UCSD-AML1 (cell line): ENCODE results near the gene FMO2.
"Not testable (repeated sequence)": the region's sequence is repeated elsewhere in the genome, so short reads cannot be mapped to it uniquely, and the experiment has no call there.

Source experiments
- DNase-seq: peaks from one replicate; lab custom pipeline; 2025; ENCODE audit not compliant: unreplicated experiment; lab: John Stamatoyannopoulos, UW

Gene FMO2

DNA sequence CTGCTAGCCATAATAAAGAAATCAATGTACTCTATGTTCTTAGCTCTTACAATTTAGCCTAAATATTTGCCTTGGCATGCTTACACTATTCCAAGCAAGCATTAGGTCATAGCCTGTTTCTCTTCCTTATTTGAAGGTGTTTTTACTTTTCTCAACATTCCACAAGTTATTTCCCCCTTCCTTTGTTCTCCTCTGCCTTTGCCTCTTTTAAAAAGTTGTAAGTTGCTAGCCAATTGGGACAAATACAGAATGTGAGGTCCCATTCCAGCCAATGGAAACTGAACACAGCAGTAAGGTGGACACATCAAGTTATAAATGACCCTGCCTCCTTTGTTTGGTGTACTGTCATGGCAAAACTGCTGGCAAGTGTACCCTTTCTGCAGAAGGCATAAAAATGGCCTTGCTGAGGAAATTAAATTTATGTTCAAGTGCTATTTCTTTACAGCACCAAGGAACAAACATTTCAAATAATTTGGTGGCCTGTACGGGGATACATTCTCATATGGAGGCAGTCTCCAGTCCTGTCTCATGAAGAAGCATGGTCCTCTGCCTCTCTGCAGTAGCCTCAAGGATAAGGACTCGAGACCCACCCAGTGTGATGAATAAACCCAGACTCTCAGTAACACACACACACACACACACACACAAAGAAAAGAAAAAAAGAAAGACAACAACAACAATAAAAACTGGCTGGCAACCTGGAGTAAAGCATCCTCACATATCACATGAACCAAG lies 34.4 kb downstream of the FMO2 start:
- DNase-seq, result no peak

DNA sequence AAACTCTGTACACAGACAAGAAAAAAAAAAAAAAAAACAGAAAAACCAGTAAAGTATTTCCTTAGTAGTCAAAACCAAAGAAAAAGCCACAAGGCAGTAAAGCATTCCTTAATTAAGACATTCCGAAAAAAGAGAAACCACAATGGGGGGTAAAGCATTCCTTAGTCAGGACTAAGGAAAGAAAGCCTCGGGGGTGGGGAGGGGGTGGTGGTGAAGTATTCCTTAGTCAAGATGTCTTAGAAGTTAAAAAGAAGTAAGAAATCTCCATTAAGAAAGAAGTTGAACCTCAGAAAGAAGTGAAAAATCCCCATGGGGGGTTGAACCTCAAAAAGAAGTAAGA lies 35.0 kb downstream of the FMO2 start:
- no peak for DNase-seq

DNA sequence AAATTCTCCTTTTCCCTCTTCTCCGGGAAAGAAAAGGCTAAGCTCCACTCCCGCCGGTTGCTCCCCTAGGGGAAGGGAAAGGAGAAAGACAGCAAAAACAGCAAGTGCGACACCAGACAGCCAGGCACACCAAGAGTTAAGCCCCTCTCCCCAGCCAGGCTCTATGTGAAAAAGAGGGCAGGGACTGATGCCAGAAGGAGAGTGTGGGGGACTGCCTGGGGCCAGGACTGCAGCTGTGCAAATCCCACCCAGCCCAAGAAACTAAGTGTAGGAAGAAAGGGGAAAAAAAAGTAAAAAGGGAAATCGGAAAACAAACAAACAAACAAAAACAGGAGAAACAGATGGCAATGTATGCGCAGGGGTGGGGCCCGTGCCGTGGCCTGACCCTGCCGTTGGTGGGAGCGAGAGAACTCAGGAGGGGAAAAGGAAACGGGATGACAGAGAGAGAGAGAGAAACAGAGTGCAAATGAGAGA lies 35.5 kb downstream of the FMO2 start:
- DNase-seq, result no peak

DNA sequence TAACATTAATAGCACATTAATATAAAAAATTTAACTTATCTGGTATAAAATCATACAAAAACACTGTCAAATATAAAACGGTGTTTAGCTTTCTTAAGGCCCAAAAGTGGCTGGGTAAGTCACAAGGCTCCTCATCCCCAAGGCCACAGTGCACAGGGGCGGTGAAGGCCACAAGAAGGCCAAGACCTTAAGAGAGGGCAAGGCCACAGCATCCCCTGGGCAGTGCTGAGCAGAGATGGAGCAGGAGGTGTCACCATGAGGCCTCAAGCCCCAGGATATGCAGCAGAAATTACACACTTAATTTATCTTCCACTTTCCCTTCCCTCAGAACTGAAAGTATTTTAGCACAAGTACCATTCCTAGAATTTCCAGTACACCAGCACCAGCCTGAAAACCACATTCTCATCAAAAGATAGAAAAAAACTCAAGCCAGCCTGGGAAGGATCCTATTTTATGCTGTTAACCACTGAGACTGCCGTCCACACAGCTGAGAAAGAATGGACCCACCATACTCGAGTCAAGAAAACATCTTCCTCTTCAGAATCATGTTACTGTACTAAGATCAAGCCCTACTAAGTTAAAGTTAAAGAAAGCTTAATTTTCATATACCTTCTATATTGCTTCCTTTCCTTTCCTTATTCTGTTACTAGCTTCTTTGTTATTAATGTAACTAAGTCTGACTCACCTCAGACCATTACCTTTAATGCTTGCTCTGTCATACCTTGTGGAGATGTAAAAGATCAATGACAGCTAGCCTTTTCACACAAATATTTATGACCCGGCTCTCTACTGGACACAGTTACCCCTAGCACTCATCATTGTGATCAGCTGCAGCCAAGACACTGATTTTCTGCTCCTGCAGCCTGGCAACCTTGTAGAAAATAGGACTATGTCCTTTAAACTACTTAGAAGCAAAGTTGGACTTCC lies 36.8 kb downstream of the FMO2 start:
- no peak for DNase-seq

DNA sequence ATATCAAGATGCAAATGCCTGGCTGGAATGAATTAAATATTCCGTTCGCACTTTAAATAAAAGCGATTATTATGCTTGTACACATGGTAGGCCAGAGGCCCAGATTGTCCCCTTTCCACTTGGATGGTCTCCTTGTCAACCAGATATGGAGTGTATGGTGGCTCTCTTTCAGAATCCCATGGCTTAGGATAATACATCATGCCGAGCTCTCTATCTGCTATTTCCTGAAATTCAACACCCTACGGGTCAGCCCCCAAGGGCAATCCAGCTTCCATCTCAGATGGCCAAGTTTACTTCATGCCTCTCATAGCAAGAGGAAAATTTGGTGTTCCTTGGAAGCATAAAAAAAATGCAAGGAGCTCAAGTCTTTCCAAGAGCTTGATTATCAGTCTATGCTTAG lies 37.8 kb downstream of the FMO2 start:
- no peak for DNase-seq

DNA sequence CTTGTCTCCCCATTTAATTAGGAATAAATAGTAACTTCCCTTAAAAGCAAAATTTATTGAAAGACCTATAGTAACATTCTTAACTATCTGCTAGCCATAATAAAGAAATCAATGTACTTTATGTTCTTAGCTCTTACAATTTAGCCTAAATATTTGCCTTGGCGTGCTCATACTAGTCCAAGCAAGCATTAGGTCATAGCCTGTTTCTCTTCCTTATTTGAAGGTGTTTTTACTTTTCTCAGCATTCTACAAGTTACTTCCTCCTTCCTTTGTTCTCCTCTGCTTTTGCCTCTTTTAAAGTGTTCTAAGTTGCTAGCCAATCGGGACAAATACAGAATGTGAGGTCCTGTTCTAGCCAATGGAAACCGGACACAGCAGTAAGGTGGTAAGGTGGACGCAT lies 39.2 kb downstream of the FMO2 start:
- not testable (repeated sequence) for DNase-seq

DNA sequence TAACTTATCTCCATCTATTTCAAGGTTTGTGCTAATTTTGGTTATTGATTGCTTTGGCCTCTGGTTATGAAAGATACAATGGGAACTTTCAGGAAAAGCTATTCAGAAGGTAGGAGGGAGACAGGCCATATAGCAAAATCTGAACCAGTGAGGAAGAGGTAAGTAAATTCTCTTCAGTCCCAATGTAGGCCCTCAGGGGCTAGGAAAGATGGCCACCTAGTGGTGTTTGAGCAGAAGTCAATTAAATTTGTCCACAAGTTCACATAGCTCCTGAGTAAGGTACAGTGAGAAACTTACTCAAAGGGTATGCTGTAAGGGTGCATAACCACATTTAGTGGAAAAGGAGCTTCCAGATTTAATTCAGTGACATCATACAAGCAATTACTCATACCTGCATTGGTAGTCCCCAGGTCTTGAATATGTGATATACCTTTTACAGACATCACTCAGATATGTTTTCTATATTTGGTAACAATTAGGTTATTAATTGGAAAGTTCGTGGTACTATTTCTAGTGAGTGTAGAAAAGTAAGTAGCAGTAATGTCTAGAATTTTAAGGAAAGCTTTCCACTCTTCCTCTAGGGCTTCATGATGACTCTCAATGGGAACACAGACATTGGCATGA lies 41.8 kb downstream of the FMO2 start:
- no peak for DNase-seq

DNA sequence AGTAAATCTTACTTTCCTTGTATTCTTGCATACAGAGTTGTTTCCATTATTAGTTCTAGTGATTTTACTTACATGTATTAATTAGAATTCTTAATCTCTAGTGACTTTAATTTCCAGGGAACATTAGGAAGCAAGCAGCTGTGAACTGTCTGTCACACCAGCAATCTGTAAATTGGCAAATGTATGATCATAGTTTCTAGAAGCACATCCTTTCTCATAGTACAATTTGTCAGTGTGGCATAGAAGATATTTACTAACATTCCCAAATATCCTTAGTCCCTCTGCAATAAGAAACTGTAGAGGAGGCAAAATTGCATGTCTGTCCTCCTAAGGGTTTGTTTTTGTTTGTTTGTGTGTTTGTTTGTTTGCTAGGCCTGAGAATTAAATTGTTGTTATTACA lies 46.2 kb downstream of the FMO2 start:
- DNase-seq, result no peak

DNA sequence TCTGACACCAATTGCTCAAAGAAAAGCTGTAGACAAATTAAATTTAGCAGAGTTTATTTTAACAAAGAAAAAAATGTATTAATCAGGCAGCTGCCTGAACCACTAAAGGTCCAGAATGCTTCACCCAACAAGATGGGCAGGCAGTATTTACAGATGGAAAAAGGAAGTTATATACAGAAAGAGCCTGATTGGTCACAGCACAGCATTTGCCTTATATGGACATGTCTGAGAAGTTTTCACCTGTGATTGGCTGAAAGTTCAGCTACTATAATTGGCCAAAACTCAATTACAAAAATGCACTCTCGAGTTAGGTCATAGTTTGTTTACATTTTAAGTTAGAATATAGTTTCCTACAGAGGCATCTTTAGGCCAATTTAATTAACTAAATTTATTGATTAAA lies 48.1 kb downstream of the FMO2 start:
- DNase-seq, result no peak

DNA sequence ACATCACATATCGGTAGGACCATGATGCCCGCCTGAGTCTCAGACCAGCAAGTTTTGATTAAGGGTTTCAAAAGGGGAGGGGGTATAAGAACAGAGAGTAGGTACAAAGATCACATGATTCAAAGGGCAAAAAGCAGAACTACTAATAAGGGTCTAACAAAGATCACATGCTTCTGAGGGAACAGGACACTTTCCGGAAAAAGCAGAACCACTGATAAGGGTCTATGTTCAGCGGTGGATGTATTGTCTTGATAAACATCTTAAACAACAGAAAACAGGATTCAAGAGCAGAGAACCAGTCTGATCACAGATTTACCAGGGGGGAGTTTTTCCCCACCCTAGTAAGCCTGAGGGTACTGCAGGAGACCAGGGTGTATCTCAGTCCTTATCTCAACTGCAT lies 51.1 kb downstream of the FMO2 start:
- not testable (repeated sequence) for DNase-seq

DNA sequence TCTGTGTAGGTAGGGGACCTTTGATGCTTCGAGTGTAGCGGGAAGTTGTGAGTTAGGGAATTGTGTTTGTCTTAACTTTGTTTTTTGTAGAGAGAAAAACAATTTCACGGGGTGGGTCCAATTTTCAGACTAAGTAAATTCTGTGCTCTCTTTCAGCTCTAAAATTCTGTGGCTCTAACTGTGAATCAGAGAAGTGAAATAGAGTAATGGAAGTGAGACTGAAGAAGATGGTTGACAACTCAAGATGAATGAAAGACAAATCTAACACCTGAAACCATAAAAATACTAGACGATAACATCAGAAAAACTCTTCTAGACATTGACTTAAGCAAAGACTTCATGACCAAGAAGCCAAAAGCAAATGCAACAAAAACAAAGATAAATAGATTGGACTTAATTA lies 58.8 kb downstream of the FMO2 start:
- no peak for DNase-seq

DNA sequence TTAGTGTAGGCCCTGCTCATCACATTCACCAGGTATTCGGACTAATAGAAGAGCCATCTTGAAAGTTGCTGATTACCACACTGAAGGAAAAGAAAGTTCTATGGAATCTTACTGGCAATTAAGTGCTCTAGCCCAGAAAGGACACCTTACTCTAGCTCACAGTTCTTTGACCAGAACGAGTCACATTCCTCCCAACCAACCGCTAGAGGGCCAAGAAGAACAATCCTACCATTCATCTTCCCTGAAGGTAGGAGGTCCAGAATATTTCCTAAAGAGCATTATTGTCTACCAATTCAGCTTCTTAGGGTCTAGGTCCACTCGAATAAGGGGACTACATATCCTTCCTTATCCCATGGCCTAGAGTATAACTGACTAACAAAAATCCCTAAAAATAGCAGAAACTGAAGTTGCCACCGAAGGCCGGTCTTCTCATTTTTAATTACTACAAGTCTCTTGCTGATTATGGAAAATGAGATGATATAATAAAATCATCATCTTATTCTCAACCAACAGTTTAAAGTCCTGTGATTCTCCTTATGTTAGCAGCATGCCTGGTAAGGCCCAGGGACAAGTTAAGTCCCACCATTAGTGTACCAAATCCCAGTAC lies 60.5 kb downstream of the FMO2 start:
- DNase-seq, result no peak

DNA sequence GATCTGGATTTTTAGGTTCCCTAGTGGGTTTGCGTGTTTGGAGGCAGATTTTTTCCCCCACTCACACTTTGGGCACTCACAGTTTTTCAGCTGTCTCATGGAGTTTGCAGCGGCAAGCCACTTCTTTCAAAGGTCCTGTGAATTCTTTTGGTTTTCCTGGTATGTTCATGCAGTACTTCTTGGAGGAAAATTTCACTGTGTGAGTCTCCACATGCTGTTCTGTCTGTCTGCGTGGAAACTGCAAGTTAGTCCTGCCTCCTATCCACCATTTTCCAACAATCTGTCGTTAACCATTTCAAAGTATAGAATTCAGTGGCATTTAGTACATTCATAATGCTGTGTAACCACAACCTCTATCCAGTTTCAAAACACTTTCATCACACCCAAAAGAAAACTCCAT lies 62.4 kb downstream of the FMO2 start:
- no peak for DNase-seq

DNA sequence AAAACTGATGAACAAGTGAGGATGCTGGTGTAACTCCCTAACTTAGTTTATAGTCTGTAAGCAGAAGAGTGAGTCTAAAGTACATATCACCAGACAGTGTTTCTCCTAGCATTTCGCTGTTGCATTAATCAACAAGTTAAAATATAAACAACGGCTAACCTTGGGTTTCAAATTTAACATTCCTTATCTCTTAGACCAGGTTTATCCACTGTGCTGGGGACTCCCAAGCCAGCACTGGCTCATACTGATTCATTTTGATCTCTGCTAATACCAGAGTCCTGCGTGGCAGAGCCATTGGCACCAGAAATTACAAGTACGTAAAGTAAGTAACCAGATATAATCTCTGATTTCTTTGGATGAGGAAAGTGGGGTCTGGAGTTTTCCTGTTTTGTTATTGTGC lies 63.2 kb downstream of the FMO2 start, which contains the start of gene FMO1:
FMO1 (plus strand) TSS at position 193 of the 400 bp plus-strand sequence. CDS start 9,594 bp downstream, outside the sequence.
- no peak for DNase-seq

DNA sequence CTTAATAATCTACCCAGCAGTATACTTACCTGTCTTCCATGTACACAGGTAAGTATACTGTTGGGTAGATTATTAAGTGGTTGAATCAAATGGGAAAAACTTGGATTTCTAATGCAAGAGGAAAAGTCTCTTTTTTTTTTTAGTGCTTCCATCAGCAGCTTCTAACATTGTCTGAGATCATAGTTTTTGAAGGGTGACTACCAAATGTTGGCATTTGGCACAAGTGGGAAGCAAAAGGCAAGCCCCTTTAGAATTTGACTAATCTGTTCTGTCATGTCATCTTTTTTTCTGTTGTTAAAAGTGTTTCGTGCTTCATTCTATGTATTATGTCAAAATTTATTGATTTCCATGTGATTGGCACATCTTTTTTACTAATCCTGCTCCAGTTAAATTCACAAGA lies 63.7 kb downstream of the FMO2 start:
- DNase-seq, result no peak

DNA sequence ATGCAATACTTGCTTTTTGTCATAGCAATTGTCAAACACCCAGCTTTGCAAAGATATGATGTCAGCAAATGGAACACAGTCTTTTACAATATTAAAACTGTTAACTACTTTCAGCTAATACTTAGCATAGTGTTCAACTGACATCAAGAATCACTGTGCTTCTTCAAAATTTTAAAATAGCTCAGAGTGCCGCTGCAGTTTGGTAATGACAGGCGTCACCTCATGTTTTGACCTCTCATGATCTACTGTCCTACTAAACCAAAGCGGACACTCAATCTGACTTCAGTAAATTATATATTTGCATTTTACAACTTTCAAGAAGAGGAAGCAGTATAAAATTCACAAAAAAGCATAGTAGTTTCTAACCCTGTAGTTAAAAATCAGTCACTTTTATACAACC lies 65.2 kb downstream of the FMO2 start:
- no peak for DNase-seq

DNA sequence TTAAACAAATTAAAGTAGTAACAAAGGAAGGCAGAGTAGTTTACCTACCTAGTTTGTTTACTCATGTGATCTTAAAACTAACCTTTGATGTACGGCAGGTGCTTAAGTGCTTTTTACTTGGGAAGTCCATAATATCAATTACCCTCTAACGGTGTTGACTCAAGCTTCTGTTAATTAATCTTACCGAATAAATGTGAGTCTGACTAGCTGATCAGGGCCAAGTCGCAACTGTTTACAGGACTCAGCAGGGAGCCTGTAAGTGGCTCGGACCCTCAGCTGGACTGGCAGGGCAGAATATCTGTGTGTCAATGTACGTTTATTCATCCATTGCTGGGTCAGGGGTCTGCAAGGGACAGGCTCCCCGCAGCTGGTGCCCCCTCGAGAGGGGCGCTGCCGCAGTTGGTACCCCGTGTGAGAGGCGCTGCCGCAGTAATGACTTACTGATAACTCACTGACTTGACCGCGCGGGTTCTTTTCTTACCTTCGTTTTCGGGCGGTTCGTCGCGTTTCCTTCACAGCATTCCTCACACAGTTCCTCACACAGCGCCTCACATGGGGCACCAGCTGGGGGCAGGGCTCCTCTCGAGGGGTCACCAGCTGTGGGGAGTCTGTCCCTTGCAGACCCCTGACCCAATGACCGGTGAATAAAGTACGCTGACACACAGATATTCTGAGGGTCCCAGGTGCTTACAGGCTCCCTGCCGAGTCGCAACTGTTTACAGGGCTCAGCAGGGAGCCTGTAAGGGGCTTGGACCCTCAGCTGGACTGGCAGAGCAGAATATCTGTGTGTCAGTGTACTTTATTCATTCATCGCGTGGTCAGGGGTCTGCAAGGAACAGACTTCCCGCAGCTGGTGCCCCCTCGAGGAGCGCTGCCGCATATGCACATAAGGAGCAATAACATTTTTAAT lies 66.2 kb downstream of the FMO2 start:
- peak; percentile 40 for DNase-seq

DNA sequence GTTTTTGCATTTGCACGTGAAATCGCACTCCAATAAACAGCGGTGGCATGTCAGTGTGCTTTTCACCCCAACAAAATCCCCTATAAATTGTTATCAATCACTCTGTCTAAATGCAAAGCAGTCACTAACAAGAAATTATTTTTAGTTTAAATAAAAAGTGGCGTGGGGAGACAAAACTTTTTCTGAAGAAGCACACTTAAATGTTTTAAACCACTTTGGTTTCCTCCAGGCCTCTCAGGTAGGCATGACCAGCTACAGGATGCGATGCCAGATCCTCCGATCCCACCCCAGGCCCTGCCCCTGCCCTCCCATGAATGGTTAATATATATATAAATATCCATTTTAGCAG lies 66.8 kb downstream of the FMO2 start:
- no peak for DNase-seq

DNA sequence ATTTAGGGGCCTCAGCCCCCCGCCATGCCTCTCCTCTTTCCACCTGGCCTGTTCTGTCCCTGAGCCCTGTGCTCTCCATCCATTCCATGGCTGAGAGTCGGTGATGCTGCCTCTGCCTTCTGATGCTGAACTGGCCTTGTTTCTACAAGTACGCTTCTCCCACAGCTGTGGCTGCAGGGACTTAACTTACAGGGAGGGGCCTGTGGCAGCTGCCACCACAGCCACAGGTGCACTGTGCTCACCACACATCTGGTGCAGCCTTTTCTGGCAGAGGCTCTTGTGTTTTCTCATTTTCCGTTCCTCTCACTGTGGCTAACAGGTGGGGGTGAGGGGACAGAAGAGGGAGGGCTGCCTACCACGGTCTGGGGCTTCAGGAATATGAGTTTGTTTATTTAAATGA lies 67.4 kb downstream of the FMO2 start:
- no peak for DNase-seq

DNA sequence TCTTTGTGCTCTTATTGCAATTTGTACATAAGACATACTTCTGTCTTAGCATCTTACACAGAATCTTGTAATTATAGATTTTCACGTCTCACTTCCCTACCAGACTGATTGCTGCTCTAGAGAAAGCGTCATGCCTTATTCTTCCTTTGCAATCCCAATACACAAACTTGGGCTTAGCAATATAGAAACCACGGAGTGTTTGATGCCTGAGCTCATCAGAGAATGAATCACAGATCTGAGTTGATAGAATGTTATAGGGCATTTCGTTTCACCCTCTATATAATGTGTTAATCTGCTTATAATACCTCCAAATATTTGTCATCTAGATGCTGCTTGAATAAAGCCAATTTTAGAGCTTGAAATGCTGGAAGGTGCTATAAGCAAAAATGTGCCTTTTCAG lies 69.8 kb downstream of the FMO2 start:
- DNase-seq, result no peak
